Esophagus muscularis mucosa (tissue), 4 donors: ENCODE data around the gene TRIM43.

Experiments
- CTCF ChIP-seq, 3 experiments: fragments of 200-600 bp in 2 of 3; fragments of 450-650 bp in 1 of 3; sonication (generic) in 2 of 3; IDR thresholded peaks; one replicate each; pipeline ENCODE4 v1.5.1; 2017 to 2019; ENCODE audit warnings: antibody characterized with exemption in 3 of 3, mild to moderate bottlenecking in 2 of 3, moderate library complexity in 1 of 3
- EP300 ChIP-seq: sonication (generic); formaldehyde crosslinking; IDR thresholded peaks from one replicate; pipeline ENCODE4 v1.6.1; 2017; ENCODE audit warnings: antibody characterized with exemption
- POLR2A ChIP-seq: fragments of 450-650 bp; IDR thresholded peaks from one replicate; pipeline ENCODE4 v1.6.1; 2017; ENCODE audit warnings: antibody characterized with exemption, moderate library complexity, mild to moderate bottlenecking, low read depth
- POLR2AphosphoS5 ChIP-seq, 2 donors: sonication (generic); formaldehyde crosslinking; IDR thresholded peaks; one replicate each; pipeline ENCODE4 v1.6.1; 2017; ENCODE audit warnings: antibody characterized with exemption in 2 of 2

GRCh38 chr2:95551055-95551568 is 40.7 kb upstream of the TRIM43 start:
- TF ChIP-seq POLR2AphosphoS5 (IDR thresholded peaks at IDR 0.05) (no peak), CTCF (IDR thresholded peaks at IDR 0.05) (no peak), POLR2A (no peak), EP300 (no peak)
